GM10266 (cell line): Measurements from ENCODE around the gene SMARCB1.

Experiments
- DNase-seq: peaks from one replicate; pipeline ENCODE4 v3.0.0; 2012; ENCODE audit errors: extremely low spot score
- TF ChIP-seq, protein P1 (sequence below): IDR thresholded peaks from 2 replicates; pipeline ENCODE4 v1.5.1; 2012; ENCODE audit warnings: mild to moderate bottlenecking, low read depth; ENCODE audit not compliant: control insufficient read depth, insufficient read depth; ENCODE audit errors: missing control alignments

The SMARCB1 gene

DNA sequence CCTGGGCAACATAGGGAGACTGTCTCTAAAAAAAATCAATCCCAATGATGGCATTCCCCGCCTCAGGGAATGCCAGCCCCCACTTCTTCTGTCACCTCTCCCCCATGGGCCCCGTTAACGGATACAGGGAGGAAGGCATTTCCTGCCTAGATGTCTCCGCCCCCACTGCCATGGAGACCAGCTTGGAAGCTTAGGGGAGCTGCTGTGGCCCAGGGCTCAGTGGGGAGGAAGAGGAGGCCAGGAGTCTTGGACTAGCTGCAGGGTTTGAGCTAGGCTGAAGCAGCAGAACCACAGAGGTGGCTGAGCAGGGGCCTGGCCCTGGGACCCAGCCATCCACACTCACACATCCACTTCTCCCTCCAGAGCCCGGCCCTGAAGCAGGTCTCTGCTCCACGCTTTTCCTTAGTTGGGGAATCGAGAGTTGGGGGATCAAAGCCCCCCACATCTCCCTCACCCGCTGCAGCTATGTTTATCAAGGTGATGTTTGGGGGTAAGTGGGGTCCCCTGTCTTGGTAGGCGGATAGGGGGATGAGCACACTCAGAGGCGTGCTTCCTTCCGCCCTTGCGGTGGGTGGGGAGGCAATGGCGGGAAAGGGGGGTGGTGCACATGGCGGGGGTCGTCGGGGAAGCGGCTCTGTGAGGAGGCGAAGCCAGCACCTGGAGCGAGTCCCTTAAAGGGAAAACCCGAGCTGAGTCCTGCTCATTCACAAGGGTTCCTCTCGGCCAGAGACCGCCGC, 23.8 kb upstream of the SMARCB1 start, which contains the start of gene C22orf15:
Gene C22orf15, plus strand, starts transcription at position 149 of the 737 bp plus-strand sequence. Its CDS starts 317 bp downstream, at position 466.
- no peak for DNase-seq
- TF ChIP-seq, protein P1, sequence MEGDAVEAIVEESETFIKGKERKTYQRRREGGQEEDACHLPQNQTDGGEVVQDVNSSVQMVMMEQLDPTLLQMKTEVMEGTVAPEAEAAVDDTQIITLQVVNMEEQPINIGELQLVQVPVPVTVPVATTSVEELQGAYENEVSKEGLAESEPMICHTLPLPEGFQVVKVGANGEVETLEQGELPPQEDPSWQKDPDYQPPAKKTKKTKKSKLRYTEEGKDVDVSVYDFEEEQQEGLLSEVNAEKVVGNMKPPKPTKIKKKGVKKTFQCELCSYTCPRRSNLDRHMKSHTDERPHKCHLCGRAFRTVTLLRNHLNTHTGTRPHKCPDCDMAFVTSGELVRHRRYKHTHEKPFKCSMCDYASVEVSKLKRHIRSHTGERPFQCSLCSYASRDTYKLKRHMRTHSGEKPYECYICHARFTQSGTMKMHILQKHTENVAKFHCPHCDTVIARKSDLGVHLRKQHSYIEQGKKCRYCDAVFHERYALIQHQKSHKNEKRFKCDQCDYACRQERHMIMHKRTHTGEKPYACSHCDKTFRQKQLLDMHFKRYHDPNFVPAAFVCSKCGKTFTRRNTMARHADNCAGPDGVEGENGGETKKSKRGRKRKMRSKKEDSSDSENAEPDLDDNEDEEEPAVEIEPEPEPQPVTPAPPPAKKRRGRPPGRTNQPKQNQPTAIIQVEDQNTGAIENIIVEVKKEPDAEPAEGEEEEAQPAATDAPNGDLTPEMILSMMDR: no peak

DNA sequence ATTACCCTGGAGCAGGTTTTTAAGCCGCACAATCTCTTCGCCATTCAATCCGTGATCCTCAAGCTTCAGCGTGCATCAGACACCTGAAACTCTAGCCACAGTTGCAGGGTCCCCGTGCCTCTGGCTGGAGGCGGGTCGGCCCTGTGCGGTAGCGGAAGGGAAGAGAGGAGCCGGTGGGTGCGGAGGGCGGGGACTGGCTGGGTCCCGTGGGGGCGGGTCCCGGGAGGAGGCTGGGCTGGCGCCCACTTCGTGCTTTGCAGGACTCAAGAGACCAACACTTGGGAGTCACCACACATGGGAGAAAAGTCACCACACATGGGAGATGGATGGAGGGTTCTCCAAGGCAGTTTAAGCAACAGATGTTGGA, 23.2 kb upstream of the SMARCB1 start:
- TF ChIP-seq, protein P1: no peak
- no peak for DNase-seq

DNA sequence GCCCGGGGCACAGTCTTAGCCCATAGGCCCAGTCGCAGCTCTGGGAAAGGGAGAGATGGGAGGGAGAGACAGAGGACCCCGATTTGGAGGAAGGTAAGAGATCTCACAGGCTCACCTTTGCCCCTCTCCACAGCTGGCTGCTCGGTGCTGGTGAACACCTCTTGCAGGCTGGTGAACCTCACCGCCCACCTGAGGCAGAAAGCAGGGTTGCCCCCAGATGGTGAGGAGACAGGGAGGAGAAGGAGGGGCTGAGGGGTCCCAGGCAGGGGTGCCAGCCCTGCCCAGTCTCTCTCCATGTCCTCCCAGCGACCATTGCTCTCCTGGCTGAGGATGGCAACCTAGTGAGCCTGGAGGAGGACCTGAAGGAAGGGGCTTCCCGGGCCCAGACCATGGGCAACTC, 22.8 kb upstream of the SMARCB1 start:
- TF ChIP-seq, protein P1: no peak
- DNase-seq: no peak

DNA sequence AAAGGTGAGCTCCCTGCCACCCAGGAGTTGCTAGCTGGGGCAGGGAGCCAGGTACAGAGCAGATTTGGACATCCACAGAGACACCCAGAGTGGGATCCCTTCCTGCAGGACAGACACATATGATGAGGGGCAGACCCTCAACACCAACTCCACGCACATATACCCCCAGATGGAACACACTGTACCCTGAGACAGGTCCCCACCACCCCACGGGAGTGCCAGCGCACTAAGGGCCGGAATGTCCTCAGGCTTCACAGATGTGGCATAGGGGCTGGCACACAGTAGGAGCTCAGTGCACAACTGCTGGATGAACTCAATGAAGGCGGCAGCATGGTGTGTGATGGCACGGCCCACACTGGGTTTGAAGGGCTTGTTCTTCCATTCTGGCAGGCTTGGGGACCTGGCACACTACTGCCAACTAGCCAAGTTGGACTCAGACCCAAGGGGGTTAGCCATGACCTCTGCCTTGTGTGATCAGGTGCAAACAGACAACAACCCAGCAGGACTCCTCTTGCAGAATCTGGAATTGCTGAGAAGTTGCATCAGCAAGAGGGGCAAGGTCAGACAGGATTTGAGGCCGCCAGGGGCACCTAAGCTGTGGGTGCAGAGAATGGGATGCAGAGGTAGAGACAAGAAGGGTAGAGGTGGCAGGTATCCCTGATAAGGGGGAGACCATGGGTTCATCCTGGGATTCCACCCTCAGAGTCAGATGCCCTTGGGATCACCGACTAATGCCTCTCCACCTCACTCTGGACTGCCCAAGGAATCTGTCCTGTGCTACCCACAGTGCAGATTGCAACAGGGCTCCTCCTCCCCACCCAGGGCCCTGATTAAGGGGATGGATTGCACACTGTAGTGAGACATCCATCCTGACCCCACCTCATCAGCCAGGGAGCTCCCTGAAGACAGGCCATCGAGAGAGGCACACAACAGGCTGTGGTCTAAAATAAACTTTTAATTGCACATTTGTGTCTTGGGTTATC, 21.6 kb upstream of the SMARCB1 start:
- no peak for DNase-seq
- TF ChIP-seq, protein P1: no peak

GRCh38 chr22:23767303-23767672, 19.5 kb upstream of the SMARCB1 start:
- TF ChIP-seq, protein P1: no peak

GRCh38 chr22:23767673-23768548, 18.9 kb upstream of the SMARCB1 start, which contains the start of gene CHCHD10:
CHCHD10 (minus strand) TSS chr22:23767972; CDS start chr22:23767874, 98 bp downstream.
- peak; percentile 92 for DNase-seq
- TF ChIP-seq, protein P1: peak; percentile 77

More at GRCh38 chr22:23767303-23767672, 19.5 kb upstream of the SMARCB1 start:
- DNase-seq: no peak
